IMR-90 (cell line): Measurements from ENCODE around the gene CEP41. TPM values are rescaled to one million over a fixed set of nuclear protein-coding genes. Genes with fewer than 3 reads are reported as not detected.
A peak's percentile ranks its signal among the peaks of the same experiment; 100 is the strongest.

Source experiments
- ATAC-seq: fragments of 200-7000 bp; cut with Tn5 transposase; 2 replicates; pipeline ENCODE4 v1.9.1; 2020; ENCODE audit warnings: low read depth, mild to moderate bottlenecking, moderate library complexity
- BruUV-seq: library from RNA; stranded (reverse); fragments of 400-500 nt; replicated peaks from 2 replicates; lab custom pipeline; 2021; lab: Mats Ljungman, UMichigan
- CTCF ChIA-PET: fragments of 300-600 bp; formaldehyde crosslinking; extraction: SDS; loops from one replicate; lab custom pipeline; 2021; ENCODE audit warnings: antibody characterized with exemption; lab: Yijun Ruan, JAX
- POLR2A ChIA-PET: fragments of 300-600 bp; sonication (Branson Sonifier 250); formaldehyde crosslinking; loops from one replicate; lab custom pipeline; 2022; ENCODE audit warnings: antibody characterized with exemption; ENCODE audit not compliant: unreplicated experiment; lab: Charles Lee
- DNase-seq: peaks from one replicate; pipeline ENCODE4 v3.0.0; 2013
- H2AFZ ChIP-seq: replicated peaks from 2 replicates; pipeline ENCODE3; 2013; ENCODE audit warnings: low read length, mild to moderate bottlenecking; ENCODE audit not compliant: poor library complexity
- H2AK5ac ChIP-seq: 2 replicates; pipeline ENCODE4 v1.6.1; 2013; ENCODE audit warnings: low read depth, low read length, inconsistent platforms
- H2AK9ac ChIP-seq: replicated peaks from 2 replicates; pipeline ENCODE3; 2013; ENCODE audit warnings: mild to moderate bottlenecking, low read depth, low read length, moderate library complexity; ENCODE audit not compliant: poor library complexity
- H2BK120ac ChIP-seq: 2 replicates; pipeline ENCODE4 v1.6.1; 2013; ENCODE audit warnings: low read depth, low read length, inconsistent platforms
- H2BK15ac ChIP-seq: 3 replicates; pipeline ENCODE4 v1.6.1; 2013; ENCODE audit warnings: low read depth, low read length, inconsistent platforms
- H2BK20ac ChIP-seq: 2 replicates; pipeline ENCODE4 v1.6.1; 2013; ENCODE audit warnings: low read depth, mild to moderate bottlenecking, inconsistent platforms, low read length, moderate library complexity
- H2BK5ac ChIP-seq: 2 replicates; pipeline ENCODE4 v1.6.1; 2013; ENCODE audit warnings: mild to moderate bottlenecking, low read depth, low read length, inconsistent platforms; ENCODE audit not compliant: poor library complexity, severe bottlenecking
- H3K14ac ChIP-seq: replicated peaks from 2 replicates; pipeline ENCODE4 v1.6.1; 2013; ENCODE audit warnings: low read depth, low read length, inconsistent platforms
- H3K18ac ChIP-seq: 2 replicates; pipeline ENCODE4 v1.6.1; 2013; ENCODE audit warnings: low read depth, low read length, control low read depth
- H3K23ac ChIP-seq: 2 replicates; pipeline ENCODE4 v1.6.1; 2013; ENCODE audit warnings: low read depth, low read length, inconsistent platforms
- H3K27ac ChIP-seq: 2 replicates; pipeline ENCODE4 v1.5.1; 2013; ENCODE audit warnings: mild to moderate bottlenecking, control low read depth, low read length; ENCODE audit not compliant: insufficient read depth
- H3K27me3 ChIP-seq: 2 replicates; pipeline ENCODE4 v1.6.1; 2013; ENCODE audit warnings: low read length; ENCODE audit not compliant: control insufficient read depth, insufficient read depth
- H3K36me3 ChIP-seq: 2 replicates; pipeline ENCODE4 v1.6.1; 2013; ENCODE audit warnings: low read length, mixed read lengths; ENCODE audit not compliant: control insufficient read depth, insufficient read depth
- H3K4ac ChIP-seq: 2 replicates; pipeline ENCODE4 v1.6.1; 2013; ENCODE audit warnings: low read depth, low read length, inconsistent platforms
- H3K4me1 ChIP-seq: 2 replicates; pipeline ENCODE4 v1.6.1; 2013; ENCODE audit warnings: low read length, mixed read lengths; ENCODE audit not compliant: control insufficient read depth, insufficient read depth
- H3K4me2 ChIP-seq: 2 replicates; pipeline ENCODE4 v1.6.1; 2013; ENCODE audit warnings: low read depth, mild to moderate bottlenecking, control low read depth, low read length, moderate library complexity
- H3K4me3 ChIP-seq: 2 replicates; pipeline ENCODE4 v1.5.1; 2013; ENCODE audit warnings: low read depth, mild to moderate bottlenecking, control low read depth, low read length, moderate library complexity; ENCODE audit not compliant: insufficient read depth
- H3K56ac ChIP-seq: 2 replicates; pipeline ENCODE4 v1.6.1; 2013; ENCODE audit warnings: low read length, inconsistent platforms; ENCODE audit not compliant: insufficient read depth; ENCODE audit errors: extremely low read depth
- H3K79me1 ChIP-seq, 2 experiments: 2 replicates each; pipeline ENCODE4 v1.6.1; 2013; ENCODE audit warnings: low read length in 2 of 2, inconsistent platforms in 1 of 2, low read depth in 1 of 2
- H3K9ac ChIP-seq: 2 replicates; pipeline ENCODE4 v1.6.1; 2013; ENCODE audit warnings: low read depth, low read length, control low read depth
- H3K9me1 ChIP-seq: 2 replicates; pipeline ENCODE4 v1.6.1; 2013; ENCODE audit warnings: low read length, inconsistent platforms; ENCODE audit not compliant: insufficient read depth
- H3K9me3 ChIP-seq: 2 replicates; pipeline ENCODE4 v1.6.1; 2013; ENCODE audit warnings: low read length; ENCODE audit not compliant: control insufficient read depth, insufficient read depth
- H4K20me1 ChIP-seq: 2 replicates; pipeline ENCODE4 v1.6.1; 2013; ENCODE audit warnings: low read length, inconsistent platforms; ENCODE audit not compliant: insufficient read depth
- H4K5ac ChIP-seq: 2 replicates; pipeline ENCODE4 v1.6.1; 2013; ENCODE audit warnings: mild to moderate bottlenecking, low read depth, low read length, control low read depth
- H4K8ac ChIP-seq, 2 experiments: 2 replicates each; pipeline ENCODE4 v1.6.1; 2013; ENCODE audit warnings: low read depth in 2 of 2, low read length in 2 of 2, control low read depth in 1 of 2, inconsistent platforms in 1 of 2
- H4K91ac ChIP-seq: 2 replicates; pipeline ENCODE4 v1.6.1; 2013; ENCODE audit warnings: low read depth, low read length, inconsistent platforms; ENCODE audit not compliant: insufficient read depth
- MAFK ChIP-seq: IDR thresholded peaks from 2 replicates; pipeline ENCODE4 v1.6.1; 2012; ENCODE audit warnings: low read depth, low read length, improper control_type of control experiment
- MAZ ChIP-seq: IDR thresholded peaks from 2 replicates; pipeline ENCODE4 v1.6.1; 2012; ENCODE audit warnings: low read depth, mild to moderate bottlenecking, low read length, improper control_type of control experiment, moderate library complexity, borderline replicate concordance
- POLR2A ChIP-seq: IDR thresholded peaks from 2 replicates; pipeline ENCODE4 v1.6.1; 2012; ENCODE audit warnings: mild to moderate bottlenecking, low read depth, low read length
- RCOR1 ChIP-seq: IDR thresholded peaks from 2 replicates; pipeline ENCODE4 v1.6.1; 2012; ENCODE audit warnings: mild to moderate bottlenecking, low read length, improper control_type of control experiment; ENCODE audit not compliant: insufficient replicate concordance
- SMC3 ChIP-seq: fragments of 150-350 bp; IDR thresholded peaks from 2 replicates; pipeline ENCODE4 v1.6.1; 2016; ENCODE audit warnings: low read depth, mild to moderate bottlenecking, antibody characterized with exemption, low read length, moderate library complexity
- WGBS, 2 experiments: methylation state at CpG; one replicate each; pipeline versions ENCODE4 v1.1.5 to v1.1.7; 2013; ENCODE audit warnings: missing lambda C conversion rate in 2 of 2; ENCODE audit not compliant: insufficient read length in 1 of 2; ENCODE audit errors: extremely low coverage in 2 of 2; 5-methylcytosine and 5-hydroxymethylcytosine counted together
- dilution Hi-C: fragments of 300-500 bp; cut with HindIII; formaldehyde crosslinking; loops from one replicate; pipeline ENCODE4 v1.14.3; 2018; ENCODE audit warnings: low sequenced_read_pairs; ENCODE audit not compliant: unreplicated experiment
- in situ Hi-C: fragments of 300-500 bp; cut with MboI; formaldehyde crosslinking; loops from 3 replicates; pipeline ENCODE4 v1.14.3; 2019; ENCODE audit warnings: low sequenced_read_pairs, inconsistent platforms, mixed read lengths
- intact Hi-C: fragments of 100-400 bp; cut with micrococcal nuclease; formaldehyde crosslinking; loops from 2 replicates; pipeline ENCODE4 v1.10.0; 2022
- polyA plus RNA-seq, 3 experiments: library from polyadenylated mRNA; depleted of rRNA; stranded (reverse); fragments of >200 nt; gene quantifications; 2 replicates each; pipeline ENCODE4 v1.2.3, GENCODE V29; 2012; ENCODE audit warnings: low replicate concordance in 1 of 3
- total RNA-seq: library from RNA; depleted of rRNA; stranded (reverse); fragments of >200 nt; gene quantifications from 2 replicates; pipeline ENCODE4 v1.2.3, GENCODE V29; 2012
- TF ChIP-seq, protein P1 (sequence below): conservative IDR thresholded peaks from 2 replicates; pipeline ENCODE4 v1.5.1; 2012; ENCODE audit warnings: mild to moderate bottlenecking, low read depth, low read length, improper control_type of control experiment
- TF ChIP-seq, protein P2 (sequence below): fragments of 150-350 bp; IDR thresholded peaks from 2 replicates; pipeline ENCODE4 v1.6.1; 2017; ENCODE audit warnings: mild to moderate bottlenecking, antibody characterized with exemption, low read length, low read depth
- TF ChIP-seq, protein P3 (sequence below): fragments of 150-350 bp; IDR thresholded peaks from 2 replicates; pipeline ENCODE4 v1.6.1; 2016; ENCODE audit warnings: low read depth, mild to moderate bottlenecking, low read length, moderate library complexity, borderline replicate concordance

The CEP41 gene
- total and polyA plus RNA-seq, 2 of the 4 experiments (the other 2 are of a cell fraction): 12.2 to 21.9 TPM

DNA sequence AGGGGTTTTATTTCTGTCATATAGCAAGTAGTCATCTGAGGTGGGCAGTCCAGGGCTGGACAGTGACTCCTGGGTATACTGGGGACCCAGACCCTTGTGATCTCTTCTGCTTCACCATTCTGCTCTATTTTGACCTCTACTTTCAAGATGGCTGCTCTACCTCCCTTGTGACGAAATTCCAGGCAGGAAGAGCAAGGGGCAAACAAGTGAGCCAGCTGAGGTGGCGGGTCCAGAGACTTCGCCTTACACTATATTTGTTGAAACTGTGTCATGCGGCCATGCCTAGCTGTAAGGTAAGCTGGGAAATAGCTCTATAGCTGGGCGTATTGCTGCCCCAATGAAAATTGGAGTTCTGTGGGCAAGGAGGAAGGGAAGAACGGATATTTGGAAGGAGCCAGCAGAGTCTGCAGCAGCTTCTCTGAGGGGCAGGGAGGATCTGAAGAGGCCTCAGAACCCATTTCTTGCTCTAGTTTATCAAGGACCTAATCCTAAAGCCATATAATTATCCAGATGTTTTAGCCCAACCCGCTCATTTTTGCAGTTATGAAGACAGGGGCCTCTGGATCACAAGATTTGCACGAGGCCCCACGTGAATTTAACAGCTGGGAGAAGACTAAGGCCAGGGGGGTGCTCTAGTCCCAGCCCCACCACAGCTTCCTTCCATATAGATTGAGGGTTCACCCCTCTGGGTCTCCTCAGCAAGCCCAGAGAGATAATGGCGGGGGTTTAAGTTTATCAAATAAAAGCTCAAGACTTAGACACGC lies 68.2 kb downstream of the CEP41 start (continued):
- TF ChIP-seq, protein P1, sequence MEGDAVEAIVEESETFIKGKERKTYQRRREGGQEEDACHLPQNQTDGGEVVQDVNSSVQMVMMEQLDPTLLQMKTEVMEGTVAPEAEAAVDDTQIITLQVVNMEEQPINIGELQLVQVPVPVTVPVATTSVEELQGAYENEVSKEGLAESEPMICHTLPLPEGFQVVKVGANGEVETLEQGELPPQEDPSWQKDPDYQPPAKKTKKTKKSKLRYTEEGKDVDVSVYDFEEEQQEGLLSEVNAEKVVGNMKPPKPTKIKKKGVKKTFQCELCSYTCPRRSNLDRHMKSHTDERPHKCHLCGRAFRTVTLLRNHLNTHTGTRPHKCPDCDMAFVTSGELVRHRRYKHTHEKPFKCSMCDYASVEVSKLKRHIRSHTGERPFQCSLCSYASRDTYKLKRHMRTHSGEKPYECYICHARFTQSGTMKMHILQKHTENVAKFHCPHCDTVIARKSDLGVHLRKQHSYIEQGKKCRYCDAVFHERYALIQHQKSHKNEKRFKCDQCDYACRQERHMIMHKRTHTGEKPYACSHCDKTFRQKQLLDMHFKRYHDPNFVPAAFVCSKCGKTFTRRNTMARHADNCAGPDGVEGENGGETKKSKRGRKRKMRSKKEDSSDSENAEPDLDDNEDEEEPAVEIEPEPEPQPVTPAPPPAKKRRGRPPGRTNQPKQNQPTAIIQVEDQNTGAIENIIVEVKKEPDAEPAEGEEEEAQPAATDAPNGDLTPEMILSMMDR: no peak

- dilution Hi-C loops: no loop called here
Measured at GRCh38 chr7:130371046-130371445, 69.8 kb downstream of the CEP41 start.

More at GRCh38 chr7:130371046-130371445, 69.8 kb downstream of the CEP41 start:
- Histone ChIP-seq H3K4me3 (no peak overlapping the region), H3K4me2 (no peak overlapping the region), H3K27me3 (no peaks in the 10 kb centered on the region), H4K8ac (peak overlapping the region; percentile 68 to 97), H2BK120ac (peak overlapping the region; percentile 100), H3K9ac (no peak overlapping the region), H3K14ac (peak overlapping the region; percentile 93), H3K23ac (peak overlapping the region; percentile 89), H4K20me1 (no peaks in the 10 kb centered on the region), H2AK5ac (peak overlapping the region; percentile 100), H4K91ac (peak overlapping the region; percentile 77), H3K79me1 (peaks cover 0 to 29% of the 10 kb centered on the region in 2 experiments; a peak in 1 of 4 replicates), H3K9me3 (peaks cover 1% of the 10 kb centered on the region; the same call in 1 of the 2 replicates), H3K27ac (peak overlapping the region; percentile 54), H3K9me1 (peaks cover 56% of the 10 kb centered on the region), H4K5ac (peak overlapping the region; percentile 95), H3K36me3 (no peaks in the 10 kb centered on the region), H2BK5ac (peak overlapping the region; percentile 83), H2BK20ac (peak overlapping the region; percentile 95), H2BK15ac (peak overlapping the region; percentile 74; the same call in 2 of the 3 replicates), H2AFZ (peak overlapping the region; percentile 76), H3K18ac (peak overlapping the region; percentile 91), H3K4ac (peak overlapping the region; percentile 97), H3K56ac (peak overlapping the region; percentile 0; the same call in 1 of the 2 replicates), H2AK9ac (peak overlapping the region; percentile 79), H3K4me1 (peaks cover 53% of the 10 kb centered on the region)
- DNase-seq (peak; percentile 52), ATAC-seq (no peak)
- ChIA-PET CTCF (no interaction called here), POLR2A (no interaction called here)
- BruUV-seq: no TSS peak
- WGBS, 2 experiments: 0% methylated on average over 1 of the region's 3 CpGs; no CpG with 5 or more reads in 1 of the 2 experiments
- TF ChIP-seq SMC3 (no peak), MAFK (no peak), MAZ (no peak), RCOR1 (no peak), POLR2A (no peak)
- TF ChIP-seq, protein P2, sequence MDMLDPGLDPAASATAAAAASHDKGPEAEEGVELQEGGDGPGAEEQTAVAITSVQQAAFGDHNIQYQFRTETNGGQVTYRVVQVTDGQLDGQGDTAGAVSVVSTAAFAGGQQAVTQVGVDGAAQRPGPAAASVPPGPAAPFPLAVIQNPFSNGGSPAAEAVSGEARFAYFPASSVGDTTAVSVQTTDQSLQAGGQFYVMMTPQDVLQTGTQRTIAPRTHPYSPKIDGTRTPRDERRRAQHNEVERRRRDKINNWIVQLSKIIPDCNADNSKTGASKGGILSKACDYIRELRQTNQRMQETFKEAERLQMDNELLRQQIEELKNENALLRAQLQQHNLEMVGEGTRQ: no peak
- TF ChIP-seq, protein P3, sequence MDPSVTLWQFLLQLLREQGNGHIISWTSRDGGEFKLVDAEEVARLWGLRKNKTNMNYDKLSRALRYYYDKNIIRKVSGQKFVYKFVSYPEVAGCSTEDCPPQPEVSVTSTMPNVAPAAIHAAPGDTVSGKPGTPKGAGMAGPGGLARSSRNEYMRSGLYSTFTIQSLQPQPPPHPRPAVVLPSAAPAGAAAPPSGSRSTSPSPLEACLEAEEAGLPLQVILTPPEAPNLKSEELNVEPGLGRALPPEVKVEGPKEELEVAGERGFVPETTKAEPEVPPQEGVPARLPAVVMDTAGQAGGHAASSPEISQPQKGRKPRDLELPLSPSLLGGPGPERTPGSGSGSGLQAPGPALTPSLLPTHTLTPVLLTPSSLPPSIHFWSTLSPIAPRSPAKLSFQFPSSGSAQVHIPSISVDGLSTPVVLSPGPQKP: no peak
- in situ Hi-C loops: no loop called here
- intact Hi-C loops: no loop called here
